Measurements from ENCODE around the gene ARMH3.

- TF ChIP-seq, protein P1, sequence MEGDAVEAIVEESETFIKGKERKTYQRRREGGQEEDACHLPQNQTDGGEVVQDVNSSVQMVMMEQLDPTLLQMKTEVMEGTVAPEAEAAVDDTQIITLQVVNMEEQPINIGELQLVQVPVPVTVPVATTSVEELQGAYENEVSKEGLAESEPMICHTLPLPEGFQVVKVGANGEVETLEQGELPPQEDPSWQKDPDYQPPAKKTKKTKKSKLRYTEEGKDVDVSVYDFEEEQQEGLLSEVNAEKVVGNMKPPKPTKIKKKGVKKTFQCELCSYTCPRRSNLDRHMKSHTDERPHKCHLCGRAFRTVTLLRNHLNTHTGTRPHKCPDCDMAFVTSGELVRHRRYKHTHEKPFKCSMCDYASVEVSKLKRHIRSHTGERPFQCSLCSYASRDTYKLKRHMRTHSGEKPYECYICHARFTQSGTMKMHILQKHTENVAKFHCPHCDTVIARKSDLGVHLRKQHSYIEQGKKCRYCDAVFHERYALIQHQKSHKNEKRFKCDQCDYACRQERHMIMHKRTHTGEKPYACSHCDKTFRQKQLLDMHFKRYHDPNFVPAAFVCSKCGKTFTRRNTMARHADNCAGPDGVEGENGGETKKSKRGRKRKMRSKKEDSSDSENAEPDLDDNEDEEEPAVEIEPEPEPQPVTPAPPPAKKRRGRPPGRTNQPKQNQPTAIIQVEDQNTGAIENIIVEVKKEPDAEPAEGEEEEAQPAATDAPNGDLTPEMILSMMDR (IDR thresholded peaks at IDR 0.05; ENCODE audit: low read depth, low read length, poor library complexity, severe bottlenecking): no peak
- no peak for TF ChIP-seq EZH2phosphoT487 (IDR thresholded peaks at IDR 0.05; ENCODE audit: borderline replicate concordance, low read length)
These were observed 86.5 kb downstream of the ARMH3 start for GRCh38 chr10:101969412-101969922.

All from DOHH2 (cell line).